Measurements from ENCODE around the gene OPRD1.

OPRD1 gene

GRCh38 chr1:28886731-28887418 lies 74.9 kb downstream of the OPRD1 start:
- peak; percentile 97 for DNase-seq

DNA sequence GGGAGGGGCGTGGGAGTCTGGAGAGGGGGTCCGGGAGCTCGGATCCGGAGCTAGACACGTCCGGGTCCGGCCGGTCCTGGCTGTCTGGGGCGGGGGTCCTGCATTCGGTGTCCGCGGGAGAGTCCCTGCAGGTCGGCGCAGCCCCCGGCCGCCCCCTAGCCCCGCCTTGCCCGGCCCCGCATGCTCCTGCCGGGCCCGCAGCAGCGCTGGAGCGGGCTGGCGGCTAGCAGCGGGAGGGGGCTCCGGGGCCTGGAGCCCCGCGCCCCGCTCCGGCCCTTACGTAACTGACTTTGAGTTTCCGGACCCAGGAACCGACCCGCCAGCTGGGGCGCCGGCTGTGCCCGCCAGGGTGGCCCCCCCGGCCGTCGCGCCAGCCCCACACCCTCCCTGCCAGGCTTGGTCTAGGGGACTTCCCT lies 75.5 kb downstream of the OPRD1 start:
- DNase-seq = peak; percentile 74

DNA sequence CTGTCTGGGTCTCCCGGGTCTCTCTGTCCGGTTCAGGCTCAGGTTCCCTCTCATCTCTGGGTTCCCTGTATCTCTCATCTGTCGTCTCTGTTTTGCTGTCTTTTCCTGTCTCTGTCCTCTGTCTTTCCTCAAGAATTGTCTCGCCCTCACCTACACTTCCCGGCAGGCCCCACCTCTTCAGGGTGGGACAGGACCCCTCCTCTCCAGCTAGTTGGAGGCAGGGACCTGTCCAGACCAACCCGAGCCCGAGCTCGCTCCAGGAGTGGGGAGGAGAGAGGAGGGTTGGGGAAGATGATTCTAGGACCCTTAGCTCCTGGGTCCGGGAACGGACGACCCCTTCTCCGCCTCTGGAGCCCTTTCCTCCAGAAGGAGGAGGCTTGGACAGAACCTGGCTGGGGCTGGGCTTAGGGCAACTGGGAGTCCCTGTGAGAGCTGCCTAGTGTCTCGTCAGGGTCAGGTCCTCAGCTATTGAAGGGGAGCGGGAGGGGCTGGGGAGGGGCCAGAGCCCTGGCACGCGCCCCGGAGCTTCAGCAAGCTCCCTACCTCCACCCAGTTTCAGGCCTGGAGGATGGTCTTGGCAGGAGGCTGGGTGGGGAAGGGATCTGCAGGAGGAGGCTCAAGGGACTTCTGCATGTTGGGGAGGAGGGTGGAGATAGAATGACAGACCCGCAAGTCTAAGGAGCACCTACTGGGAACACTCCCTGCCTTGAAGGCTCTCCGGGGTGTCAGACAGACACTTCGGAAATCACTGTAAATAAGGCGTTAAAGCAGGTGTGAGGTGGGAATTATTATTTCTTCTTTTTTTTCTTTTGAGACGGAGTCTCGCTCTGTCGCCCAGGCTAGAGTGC lies 76.1 kb downstream of the OPRD1 start:
- peak; percentile 61 for DNase-seq

GRCh38 chr1:28888915-28889314 lies 76.9 kb downstream of the OPRD1 start:
- DNase-seq = no peak

DNA sequence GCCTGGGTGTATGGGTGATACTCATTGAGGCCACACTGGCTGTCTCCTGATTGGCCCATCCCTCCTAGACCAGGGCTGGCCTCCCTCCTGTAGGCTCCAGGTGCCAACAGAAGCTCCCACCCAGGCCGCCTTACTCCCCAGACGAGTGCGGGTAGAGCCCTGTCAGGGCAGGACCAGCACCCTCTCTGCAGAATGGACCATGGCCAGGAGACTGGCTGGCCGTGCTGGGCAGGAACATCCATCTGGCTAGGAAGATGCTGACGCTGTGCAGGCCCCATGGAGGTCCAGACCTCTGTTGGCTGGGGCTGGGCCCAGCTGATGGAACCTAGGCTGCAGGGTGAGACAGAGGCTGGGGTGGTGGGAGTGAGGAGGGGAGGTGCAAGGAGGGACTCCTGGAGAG lies 77.4 kb downstream of the OPRD1 start:
- DNase-seq = no peak

- no peak for DNase-seq
These were observed 78.5 kb downstream of the OPRD1 start for GRCh38 chr1:28890435-28890834.

GRCh38 chr1:28890836-28891235 lies 78.9 kb downstream of the OPRD1 start:
- no peak for DNase-seq

DNA sequence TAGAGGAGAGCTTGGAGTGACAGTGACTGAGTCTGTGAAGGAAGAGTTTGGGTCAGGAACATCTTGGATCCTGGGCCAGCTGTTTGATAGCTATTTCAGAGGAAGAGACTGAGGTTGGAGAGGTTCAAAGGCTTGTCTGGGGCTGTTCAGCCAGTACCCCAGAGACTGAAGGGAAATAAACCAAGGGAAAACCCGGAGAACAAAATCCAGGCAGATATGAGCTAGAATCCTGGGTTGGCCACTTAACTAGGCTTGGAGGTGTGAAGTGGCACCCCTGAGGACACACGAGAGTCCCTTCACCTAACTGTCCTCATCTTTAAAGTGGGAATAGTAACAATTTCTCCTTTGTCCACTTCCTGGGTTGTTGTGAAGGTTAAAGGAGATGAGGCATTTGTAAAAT lies 79.3 kb downstream of the OPRD1 start:
- DNase-seq = no peak

DNA sequence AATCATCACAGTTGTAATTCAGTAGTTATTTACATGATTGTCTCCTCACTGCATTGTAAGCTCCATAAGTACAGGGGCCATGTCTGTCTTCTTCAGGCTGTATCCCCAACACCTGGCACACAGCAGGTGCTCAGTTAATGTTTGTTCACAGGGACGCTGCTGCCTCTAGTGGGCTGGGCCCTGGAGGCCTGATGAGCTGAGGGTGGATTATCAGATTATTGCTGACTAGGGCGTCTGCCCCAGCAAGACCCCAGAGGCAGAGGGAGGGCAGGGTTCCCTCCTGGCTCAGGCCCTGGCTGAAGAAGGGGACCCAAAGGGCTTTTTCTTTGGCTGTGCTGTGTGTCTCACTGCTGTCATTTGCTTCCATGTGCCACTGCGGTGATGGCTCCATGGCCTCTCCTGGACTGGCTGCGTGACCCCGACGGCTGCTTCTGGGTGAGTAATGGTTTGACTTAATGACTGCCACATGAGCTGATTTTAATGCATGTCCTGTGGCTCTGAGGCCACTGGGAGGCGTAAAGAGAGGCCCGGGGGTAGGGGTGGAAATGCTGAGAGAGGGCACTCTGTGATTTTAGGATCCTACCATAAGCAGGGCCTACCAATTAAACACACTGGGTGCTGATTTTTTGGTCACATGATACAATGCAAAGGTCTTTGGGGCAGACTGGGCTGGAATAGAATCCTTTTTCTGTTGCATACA lies 81.6 kb downstream of the OPRD1 start:
- no peak for DNase-seq

GRCh38 chr1:28894785-28895184 lies 82.8 kb downstream of the OPRD1 start:
- no peak for DNase-seq

DNA sequence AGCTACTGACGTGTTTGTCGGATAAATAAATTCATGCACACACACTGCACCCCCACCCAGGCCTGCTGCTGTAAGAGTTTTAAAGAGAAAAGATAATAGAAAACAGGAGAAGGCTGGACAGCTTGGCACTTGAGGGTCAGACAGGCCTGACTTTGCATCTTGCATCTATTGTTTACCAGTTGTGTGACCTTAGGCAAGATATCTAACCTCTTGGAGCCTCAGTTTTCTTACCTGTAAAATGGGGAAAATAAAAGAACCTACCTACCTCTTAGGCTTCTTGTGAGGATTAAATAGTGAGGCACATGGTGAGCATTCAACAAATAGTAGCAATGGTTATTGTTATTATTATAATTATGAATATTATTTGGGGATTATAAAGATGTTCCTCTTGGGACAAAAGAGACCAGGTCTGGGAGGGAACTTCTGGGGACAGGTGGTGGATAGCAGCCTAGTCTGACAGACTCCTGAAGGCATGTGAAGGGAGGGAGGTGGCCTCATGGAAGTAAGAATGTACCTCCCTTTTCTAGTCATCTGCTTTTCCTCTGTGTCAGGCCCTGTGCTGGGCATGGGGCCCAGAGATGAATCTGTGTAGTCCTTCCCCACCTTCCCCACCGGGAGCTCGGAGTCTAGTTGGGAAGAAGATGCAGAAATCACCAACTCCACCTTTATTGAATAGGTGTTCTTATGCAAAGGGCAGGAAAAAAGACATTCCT lies 84.1 kb downstream of the OPRD1 start:
- no peak for DNase-seq

DNA sequence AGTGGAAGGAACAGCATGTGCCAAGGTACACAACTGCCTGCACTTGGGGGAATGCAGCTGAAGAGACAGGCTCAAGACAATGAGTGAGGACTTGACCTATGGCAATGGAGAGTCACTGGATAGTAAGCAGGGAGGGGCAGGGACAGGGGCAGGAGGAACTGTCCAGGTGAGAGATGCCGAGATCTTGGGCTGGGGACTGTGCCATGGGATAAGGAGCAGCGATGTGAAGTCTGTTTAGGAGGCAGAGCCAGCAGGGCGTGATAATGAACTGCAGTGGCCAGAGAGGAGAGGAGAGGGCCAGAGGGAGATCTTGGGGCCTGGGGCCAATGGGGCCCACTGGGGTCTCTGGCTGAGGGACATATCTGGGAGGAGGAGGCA lies 84.6 kb downstream of the OPRD1 start:
- no peak for DNase-seq

- DNase-seq = no peak
These were observed 85.8 kb downstream of the OPRD1 start for GRCh38 chr1:28897789-28898188.

- no peak for DNase-seq
These were observed 86.5 kb downstream of the OPRD1 start for GRCh38 chr1:28898405-28898881.

- DNase-seq = no peak
These were observed 87.3 kb downstream of the OPRD1 start for GRCh38 chr1:28899267-28899666.

- no peak for DNase-seq
These were observed 88.6 kb downstream of the OPRD1 start for GRCh38 chr1:28900562-28900961.

GRCh38 chr1:28902738-28903137 lies 90.8 kb downstream of the OPRD1 start:
- DNase-seq = no peak

DNA sequence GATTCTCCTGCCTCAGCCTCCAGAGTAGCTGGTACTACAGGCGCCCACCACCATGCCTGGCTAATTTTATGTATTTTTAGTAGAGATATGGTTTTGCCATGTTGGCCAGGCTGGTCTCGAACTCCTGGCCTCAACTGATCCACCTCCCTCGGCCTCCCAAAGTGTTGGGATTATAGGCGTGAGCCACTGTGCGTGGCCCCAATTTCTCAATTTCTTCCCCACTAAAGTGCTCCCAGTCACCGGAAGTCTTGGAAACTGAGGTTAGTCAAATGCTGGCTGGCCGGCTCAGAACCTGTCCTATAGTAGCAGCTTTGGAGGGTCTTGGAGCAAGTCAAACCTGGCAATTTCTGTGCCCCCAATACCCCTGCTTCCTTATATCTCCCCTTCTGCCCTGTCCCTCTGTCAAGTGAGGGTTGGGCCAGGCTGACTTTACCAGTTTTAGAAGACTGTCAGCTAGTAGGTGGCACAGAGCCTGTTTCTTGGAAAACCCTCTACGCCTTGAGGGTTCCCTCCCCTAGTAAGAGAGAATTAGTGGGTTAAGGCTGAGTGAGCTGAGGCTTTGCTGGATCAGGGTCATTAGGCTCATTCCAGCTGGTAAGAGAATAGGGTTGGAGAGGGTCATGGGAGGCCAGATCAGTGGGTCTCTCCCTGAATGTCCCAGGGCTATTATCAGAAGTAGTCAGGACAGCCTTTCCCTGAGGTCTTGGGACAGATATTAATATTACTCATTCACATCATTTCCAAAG lies 94.1 kb downstream of the OPRD1 start:
- DNase-seq = no peak

DNA sequence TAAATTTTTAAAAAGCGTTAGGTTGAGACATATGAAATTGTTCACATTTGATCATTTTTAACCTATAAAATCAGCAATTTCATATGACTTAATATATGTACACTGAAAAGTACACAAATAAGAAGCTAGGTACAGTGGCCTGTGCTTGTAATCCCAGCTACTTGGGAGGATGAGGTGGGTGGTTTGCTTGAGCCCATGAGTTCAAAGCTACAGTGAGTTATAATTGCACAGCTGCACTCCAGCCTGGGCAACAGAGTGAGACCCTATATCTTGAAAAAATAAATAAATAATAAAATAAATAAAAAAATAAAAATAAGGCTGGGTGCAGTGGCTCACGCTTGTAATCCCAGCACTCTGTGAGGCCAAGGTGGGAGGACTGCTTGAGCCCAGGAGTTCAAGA lies 97.2 kb downstream of the OPRD1 start:
- DNase-seq = no peak

- peak; percentile 37 for DNase-seq
These were observed 98.6 kb downstream of the OPRD1 start for GRCh38 chr1:28910379-28911115.

DNA sequence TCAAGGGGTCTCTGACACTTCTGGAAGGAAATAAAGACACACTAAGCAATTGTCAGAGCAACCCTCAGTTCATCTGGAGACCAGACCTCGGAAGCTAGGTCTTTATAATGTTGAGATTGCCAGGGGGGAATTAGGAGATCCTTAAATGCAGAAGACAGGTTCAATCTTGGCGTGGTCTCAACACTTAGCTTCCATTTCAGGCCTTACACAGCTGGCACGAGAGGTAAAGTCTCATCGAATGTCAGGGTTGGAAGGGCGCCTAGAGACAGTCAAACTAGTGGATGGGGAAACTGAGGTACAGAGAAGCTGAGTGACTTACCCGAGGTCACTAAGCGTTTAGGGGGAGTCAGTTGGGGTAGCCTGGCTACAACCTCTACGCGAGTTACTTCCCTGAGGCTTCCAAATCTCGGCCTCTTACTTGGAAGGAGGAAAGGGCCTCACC lies 101.8 kb downstream of the OPRD1 start:
- no peak for DNase-seq

All from activated CD8-positive, alpha-beta memory T cell treated with anti-CD3 and anti-CD28 coated beads for 24 hours (primary cell).